ENCODE measurements around the gene BCL2L15.

BCL2L15 gene
- 1.8 to 3.6 reads per million in 2 donors for total RNA-seq

DNA sequence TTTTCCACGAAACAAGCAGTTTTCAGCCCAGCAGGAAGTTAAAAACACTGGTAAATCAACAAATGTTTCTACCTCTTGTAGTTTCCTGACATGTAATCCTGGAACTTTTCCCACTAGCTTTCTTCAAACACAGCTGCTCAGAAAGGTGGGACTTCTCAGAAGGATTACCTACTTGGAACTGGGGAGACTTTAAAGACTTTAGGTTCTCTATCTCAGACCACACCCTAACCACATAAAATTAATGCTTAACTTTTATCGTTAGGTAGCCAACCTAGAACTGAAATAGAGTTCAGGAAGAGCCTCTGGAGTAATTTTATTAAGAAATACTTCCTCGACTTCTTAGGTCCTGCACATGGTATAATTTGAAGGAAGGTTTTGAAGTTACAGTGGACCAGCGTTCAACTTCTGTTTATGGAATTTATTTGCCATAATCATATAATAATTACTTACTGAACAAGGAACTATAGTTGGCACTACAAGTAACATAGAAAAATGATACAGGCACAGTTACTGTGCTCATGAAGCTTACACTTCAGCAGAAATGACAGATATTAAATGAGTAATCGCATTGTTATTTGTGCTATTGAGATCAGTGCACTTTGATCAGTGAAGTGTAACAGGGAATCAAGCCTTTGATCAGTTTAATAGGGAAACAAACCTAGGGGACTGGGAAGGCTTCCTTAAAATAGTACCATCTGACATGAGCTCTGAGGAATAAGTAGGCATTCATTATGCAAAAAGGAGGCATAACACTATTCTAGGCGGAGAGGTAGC lies at the start of gene BCL2L15:
Gene BCL2L15 (minus strand): TSS at position 180 of the 774 bp plus-strand sequence. CDS start 206 bp downstream, outside the sequence.
- no peak for DNase-seq

GRCh38 chr1:113937146-113937545 lies 49.8 kb upstream of the BCL2L15 start:
- no peak for DNase-seq

DNA sequence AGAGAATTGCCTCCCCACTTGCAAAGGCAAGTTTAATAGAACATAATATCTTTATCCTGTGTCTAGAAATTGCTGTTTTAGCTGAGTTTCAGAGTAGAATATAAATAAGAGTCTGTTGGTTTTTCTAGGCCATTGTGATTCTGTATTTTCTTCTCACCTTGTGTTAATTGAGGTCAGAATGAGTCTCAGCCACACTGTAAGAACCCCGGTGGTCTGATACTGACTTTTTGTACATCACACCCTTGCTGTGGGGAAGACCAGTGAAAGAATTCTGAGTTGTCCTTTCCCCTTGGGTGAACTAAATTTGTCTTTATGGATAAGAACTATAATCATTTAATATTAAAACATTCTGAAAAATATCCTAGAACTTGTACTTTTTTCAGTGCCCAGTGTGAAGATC lies 48.6 kb upstream of the BCL2L15 start:
- DNase-seq, result no peak

DNA sequence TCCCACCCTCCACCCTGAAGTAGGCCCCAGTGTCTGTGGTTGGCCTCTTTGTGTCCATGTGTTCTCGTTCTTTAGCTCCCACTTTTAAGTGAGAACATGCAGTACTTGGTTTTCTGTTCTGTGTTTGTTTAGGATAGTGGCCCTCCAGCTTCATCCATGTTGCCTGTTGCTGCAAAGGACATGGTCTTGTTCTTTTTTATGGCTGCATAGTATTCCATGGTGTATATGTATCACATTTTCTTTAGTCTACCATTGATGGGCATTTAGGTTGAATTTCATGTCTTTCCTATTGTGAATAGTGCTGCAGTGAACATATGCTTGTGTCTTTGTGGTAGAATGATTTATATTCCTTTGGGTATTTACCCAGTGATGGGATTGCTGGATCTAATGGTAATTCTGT lies 47.8 kb upstream of the BCL2L15 start:
- DNase-seq, result no peak

DNA sequence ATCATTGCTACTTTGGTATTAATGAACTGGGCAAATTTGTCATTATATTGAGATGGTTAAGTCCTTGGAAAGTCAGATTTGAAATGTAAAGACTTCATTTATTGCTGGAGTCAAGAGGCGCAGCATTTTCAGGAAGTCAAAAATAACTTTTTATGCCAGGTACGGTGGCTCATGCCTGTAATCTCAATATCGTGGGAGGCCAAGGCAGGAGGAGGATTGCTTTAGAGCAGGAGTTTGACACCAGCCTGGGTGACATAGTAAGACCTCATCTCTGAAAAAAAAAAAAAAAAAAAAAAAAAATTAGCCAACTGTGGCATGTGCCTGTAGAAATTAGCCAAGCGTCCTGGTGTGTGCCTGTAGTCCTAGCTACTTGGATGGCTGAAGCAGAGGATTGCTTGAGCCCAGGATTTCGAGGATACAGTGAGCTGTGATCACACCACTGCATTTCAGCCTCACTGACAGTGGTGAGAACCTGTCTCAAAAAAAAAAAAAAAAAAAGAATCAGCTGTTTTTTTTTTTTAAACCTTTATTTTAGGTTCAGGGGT lies 47.2 kb upstream of the BCL2L15 start:
- DNase-seq, result no peak

- no peak for DNase-seq
Measured at GRCh38 chr1:113934006-113934405, 46.6 kb upstream of the BCL2L15 start.

DNA sequence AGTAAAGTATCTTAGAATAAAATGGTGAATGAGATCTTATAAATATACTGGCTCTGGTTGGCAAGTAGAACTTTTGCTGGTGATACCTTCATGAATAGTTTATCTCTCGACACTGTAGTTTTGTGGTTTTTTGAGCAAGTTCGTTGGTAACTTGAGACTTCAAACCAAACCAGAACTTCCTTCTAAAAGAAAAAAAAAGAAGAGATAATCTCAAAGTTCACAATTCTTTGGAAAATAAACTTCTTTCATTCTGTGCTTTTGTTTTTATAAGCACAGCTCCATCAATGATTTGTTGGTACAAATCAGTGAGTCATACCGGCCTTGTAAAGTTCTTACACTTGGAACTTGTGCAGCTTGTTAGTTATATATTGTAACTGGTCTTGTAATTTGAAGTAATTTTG lies 44.1 kb upstream of the BCL2L15 start:
- DNase-seq, result no peak

GRCh38 chr1:113930499-113931161 lies 43.2 kb upstream of the BCL2L15 start:
- no peak for DNase-seq

DNA sequence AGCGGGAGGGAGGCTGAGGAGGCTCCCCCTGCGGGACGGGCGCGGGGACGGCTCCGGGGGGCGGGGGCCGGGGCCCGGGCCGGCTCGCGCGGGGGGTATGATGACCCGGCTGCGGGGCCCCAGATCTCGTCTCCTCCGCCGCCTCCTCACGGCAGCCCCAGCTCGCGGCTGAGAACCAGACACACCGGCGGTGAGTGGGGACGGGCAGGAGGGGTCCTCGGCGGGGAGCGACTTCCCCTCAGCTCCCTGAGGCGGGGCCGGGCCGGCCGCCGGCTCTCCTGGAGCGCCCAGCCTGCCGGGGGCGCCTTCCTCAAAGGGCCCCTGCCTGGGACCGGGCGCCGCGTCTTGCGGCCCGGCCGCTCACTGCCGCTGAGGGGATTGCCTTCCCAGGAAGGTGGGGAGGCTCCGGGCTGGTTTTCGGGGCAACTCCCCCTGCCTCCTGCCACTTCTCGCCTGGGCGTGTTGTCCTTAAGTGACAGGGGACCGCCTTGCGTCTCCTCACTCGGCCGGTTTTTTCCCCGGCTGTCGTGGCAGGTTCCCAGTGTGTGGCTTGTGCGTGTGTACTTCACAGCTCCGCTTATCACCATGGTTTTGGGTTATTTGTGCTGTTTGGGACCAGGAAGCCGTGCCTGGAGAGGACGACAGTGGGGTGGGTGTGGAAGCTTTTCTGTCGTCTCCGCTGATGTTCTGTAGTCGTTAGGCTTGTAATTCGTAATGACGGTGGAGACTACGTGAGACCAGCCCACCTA lies 42.5 kb upstream of the BCL2L15 start:
- peak; percentile 63 for DNase-seq

DNA sequence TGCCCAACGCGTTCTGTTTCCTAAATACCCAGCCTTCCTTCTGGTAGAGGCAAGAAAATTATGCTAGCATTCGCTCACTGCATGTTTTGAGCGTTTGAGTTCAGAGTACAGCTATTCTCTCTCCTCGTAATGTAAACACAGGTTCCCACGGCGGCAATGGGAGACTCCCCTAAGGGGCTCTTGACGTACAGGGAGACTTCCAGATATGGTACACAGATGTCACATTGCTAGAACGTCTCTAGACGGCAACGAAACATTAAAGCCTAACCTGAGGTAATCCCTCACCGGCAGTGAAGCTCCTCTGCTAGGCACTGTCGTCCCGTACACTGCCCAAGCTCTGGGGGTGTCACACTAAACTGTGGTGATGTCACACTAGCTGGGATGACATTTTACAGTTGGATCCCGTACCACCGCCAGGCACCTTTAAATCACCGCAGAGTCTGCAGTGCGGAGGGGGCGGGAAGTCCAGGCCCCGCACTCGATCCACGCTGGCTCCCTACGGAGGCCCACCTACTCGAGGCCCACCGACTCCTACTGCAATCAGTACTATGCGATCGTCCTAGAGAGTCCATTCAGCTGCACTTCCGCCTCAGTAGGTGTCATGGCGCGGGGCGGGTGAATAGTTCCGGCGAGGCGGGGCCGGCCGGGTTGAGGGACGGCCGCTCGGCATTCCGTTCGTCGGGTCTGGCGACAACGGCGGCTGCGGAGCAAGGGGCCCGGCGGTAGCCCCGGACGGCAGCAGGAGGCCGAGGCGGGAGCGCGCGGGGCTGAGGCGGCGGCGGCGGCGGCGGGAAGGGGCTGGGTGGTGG lies 41.8 kb upstream of the BCL2L15 start, which contains the start of gene HIPK1:
Gene HIPK1 (plus strand): TSS at position 384 of the 809 bp plus-strand sequence.
- peak; percentile 85 for DNase-seq

DNA sequence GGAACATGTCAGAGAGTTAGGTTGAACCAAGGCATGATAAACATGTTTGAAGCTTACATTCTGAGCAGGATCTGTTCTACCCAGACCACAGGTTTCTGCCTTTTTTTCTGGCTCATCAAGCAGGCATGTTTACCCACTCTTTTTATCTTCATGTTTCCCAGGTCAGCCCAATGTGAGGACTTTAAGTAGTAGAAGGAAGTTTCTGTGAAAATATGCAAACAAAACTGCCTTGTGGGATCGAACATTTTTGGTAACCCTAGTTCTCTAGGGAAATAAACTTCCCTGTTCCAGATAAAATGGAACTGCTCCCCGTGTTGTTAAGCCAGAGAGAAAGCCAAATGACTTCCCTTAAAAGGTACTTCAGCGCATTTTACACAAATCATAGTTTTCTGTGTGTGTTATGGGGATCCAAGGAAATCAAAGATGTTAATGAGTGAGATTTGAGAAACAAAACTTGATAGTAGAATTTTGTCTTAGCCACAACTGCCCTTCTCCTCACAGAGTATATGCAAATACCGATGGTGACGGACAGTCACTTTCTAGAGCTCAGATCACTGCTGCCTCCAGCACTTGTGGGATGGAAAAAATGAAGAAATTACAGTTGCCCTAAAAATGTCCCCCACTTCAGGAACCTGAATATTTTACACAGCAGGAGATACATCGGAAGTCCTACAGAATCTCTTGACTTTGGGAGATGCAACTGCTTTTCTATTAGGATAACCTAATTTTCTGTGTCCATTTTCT lies 41.0 kb upstream of the BCL2L15 start:
- no peak for DNase-seq

DNA sequence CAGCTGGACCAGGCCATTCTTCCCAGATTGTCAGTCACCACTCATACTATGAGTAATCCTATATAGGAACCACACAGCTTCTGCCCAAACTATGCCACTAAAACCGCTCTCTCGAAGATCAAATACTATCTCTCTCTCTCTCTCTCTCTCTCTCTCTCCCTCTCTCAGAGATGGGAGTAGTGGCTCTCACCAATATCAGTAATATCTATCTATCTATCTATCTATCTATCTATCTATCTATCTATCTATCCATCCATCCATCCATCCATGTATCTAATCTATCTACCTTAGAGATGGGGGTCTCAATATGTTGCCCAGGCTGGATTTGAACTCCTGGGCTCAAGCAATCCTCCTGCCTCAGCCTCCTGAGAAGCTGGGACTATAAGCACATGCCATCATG lies 37.1 kb upstream of the BCL2L15 start:
- DNase-seq, result no peak

DNA sequence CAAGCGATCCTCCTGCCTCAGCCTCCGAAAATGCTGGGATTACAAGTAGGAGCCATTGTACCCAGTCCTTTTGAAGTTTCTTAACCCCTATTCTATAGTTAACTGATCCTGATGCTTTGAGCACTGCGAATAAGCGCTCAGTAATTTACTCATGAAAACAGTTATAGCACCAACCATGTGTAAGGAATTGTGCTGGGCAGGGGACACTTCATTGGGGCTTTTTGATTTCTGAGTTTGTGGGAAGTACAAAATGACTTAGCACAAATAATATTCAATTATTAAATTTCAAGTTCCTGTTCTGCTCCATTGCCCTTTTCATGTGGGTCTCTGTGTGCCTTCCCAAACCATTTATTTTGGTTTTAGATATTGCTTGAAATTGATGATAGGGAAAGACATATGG lies 35.6 kb upstream of the BCL2L15 start:
- DNase-seq, result no peak

DNA sequence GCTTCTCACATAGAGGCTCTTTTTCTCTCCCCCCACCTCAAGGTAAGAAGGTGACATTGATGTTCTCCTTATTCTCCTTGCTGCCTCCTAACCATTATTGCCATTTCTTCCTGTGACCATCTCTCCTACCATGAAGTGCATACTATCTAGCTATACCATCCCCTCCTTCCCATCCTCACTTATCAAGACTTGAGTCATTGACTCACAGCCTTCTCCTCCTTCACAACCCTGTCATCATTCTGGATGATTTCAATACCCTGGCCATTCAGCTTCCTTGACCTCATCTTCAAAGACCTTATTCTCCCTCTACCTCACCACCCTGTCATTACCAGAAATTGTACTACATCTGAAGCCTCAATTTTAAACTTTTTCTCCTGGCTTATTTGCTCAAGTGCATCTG lies 30.9 kb upstream of the BCL2L15 start:
- DNase-seq, result no peak

DNA sequence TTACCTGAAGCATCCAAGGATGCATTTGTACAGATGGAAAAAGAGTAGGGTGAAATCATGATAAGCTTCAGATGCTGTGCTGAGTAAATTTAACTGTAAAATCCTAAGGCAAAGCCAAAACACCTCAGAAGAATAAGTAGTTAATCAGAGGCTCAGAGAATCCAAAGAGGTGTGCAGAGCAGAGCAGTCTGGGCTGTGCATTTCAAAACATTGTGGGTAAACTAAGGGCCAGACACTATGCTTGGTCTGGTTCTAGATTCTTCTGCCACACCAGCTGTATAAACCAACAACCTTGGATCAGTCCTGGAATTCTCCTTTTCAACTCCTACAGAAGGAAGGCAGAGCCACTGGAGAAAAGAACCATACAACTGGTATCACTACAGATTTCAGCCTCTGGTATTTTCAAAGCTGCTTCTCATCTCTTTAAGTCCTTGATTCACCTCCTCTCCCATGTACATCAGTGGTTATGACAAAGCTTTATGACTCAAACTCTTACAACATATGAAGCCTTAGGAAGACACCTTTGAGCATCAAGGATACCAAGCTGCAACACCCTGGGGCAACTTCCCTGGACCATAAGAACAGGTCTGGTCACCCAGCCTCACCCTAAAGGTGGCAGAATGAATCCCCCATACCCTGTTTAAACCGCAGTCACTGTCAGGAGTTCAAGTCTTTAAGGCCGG lies 30.2 kb upstream of the BCL2L15 start:
- DNase-seq, result no peak

- DNase-seq, result no peak
Measured at GRCh38 chr1:113916974-113917373, 29.6 kb upstream of the BCL2L15 start.

DNA sequence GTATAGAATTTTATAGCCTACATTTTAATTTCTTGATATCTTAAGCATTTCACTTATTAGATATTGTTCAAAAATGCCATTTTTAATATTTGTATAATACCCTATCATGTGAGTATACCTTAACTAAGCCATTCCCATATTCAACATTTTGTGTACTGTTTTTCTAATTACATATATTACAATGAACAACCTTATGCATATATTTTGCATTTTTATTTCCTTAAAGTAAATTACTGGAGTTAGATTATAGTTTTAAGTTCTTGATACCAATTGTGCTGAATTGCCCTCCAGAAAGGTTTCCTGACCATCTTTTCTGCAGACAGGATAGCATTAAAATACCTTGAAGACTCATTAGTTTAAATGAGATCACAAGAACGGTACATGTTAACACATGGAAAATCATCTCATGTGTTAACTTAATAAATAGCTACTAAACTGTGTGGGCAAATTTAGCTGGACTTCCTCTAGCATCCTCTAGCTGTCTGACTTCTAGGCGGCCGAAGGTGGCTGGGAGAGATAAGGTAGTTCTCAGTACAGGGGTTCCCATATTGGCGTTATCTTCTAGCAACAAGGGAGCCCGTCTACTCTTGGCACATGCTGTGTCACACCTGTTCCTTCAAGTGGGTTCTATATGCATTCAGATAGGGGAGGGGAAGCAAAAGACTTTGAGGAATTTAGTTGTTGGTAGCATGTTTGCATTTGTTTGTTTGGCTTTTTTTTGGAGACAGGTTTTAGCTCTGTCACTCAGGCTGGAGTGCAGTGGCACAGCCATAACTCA lies 26.7 kb upstream of the BCL2L15 start:
- DNase-seq, result no peak

GRCh38 chr1:113913312-113913668 lies 25.9 kb upstream of the BCL2L15 start:
- DNase-seq, result no peak

DNA sequence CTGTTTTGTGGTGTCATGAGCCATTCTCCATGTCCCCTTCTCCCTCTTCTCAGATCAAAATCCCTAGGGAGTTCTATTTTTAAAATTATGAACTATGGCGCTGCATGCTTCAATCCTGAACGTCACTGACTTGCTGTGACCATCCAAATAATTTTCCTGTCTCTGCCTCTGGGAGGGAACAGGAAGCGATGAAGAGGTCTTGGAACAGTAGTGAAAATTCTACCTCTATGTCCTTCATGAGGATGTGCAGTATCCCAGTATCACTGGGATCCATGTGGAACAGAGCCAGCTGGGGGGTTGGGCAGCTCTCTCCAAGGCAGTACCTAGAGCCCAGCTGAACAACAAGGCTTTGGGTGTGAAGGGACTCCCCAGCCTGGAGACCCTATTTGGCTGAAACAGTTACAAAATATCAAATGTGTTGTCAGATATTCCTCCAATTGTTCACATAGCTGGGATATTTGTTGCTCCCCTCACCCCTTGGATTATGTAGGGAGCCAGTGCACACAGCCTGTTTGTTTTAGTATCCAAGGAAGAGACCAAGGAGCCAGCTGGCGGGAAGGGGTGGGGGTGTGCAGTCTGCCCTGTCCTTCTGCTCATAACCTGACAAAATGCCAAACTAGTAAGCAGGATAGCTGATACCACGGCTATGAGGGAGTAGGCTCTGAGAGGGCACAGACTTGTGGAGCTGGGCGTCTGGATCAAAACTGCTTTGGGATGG lies 25.4 kb upstream of the BCL2L15 start:
- DNase-seq, result no peak

DNA sequence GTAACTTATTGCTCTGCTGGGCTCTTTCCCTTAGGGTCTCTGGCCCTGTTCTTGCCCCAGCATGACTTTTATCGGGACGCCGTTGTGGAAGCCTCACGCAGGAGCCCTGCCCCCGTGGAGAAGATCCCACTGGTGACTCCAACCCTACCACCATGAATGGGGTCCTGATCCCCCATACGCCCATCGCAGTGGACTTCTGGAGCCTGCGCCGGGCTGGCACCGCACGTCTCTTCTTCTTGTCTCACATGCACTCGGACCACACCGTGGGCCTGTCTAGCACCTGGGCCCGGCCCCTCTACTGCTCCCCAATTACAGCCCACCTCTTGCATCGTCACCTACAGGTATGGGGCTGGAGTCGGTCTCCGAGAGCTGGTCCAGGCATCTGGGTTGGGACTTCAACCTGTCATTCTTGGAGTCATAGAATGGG lies 18.1 kb upstream of the BCL2L15 start:
- DNase-seq, result no peak
